SU-DHL-6 (cell line): ENCODE data around the gene LRTM2.

Source experiments
- EZH2phosphoT487 ChIP-seq: fragments of 200-600 bp; sonication (generic), shearing (Covaris generic); conservative IDR thresholded peaks from 2 replicates; pipeline ENCODE4 v1.6.1; 2018; ENCODE audit warnings: mild to moderate bottlenecking, antibody characterized with exemption, low read length, moderate library complexity, mixed read lengths
- TF ChIP-seq, protein P1 (sequence below): fragments of 200-600 bp; sonication (generic); IDR thresholded peaks from one replicate; pipeline ENCODE4 v1.5.1; 2017; ENCODE audit warnings: antibody characterized with exemption, mild to moderate bottlenecking, low read length, moderate library complexity; ENCODE audit not compliant: insufficient read depth, poor library complexity, severe bottlenecking

DNA sequence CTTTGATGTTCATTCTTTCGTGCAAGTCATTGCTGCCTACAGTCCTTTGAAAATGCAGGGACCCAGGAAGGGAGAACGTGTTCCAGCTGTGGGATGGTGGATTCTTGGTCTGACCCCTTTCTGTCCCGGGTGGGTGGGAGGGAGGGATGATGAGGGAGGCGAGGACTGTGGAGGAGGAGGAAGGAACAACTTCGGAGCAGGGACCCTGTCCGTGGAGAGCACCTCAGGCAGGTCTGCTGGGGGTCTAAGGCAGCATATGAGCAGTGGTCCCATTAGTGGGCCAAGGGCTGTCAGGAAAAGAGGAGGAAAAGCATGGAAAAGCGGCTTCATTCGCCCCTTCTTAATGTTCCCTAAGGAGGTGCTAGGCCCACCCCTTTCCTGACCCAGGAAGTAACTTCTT is 62.0 kb downstream of the LRTM2 start:
- TF ChIP-seq, protein P1, sequence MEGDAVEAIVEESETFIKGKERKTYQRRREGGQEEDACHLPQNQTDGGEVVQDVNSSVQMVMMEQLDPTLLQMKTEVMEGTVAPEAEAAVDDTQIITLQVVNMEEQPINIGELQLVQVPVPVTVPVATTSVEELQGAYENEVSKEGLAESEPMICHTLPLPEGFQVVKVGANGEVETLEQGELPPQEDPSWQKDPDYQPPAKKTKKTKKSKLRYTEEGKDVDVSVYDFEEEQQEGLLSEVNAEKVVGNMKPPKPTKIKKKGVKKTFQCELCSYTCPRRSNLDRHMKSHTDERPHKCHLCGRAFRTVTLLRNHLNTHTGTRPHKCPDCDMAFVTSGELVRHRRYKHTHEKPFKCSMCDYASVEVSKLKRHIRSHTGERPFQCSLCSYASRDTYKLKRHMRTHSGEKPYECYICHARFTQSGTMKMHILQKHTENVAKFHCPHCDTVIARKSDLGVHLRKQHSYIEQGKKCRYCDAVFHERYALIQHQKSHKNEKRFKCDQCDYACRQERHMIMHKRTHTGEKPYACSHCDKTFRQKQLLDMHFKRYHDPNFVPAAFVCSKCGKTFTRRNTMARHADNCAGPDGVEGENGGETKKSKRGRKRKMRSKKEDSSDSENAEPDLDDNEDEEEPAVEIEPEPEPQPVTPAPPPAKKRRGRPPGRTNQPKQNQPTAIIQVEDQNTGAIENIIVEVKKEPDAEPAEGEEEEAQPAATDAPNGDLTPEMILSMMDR = no peak
- TF ChIP-seq EZH2phosphoT487 = no peak
